OCI-LY1 (cell line): Measurements from ENCODE around the gene TOR4A.

Source experiments
- EZH2 ChIP-seq: fragments of 200-600 bp; sonication (generic), shearing (Covaris generic); IDR thresholded peaks from 2 replicates; pipeline ENCODE4 v1.8.0; 2017; ENCODE audit warnings: borderline replicate concordance, mixed run types, mild to moderate bottlenecking, antibody characterized with exemption, low read length, moderate library complexity, mixed read lengths
- TF ChIP-seq, protein P1 (sequence below): fragments of 200-600 bp; sonication (generic), shearing (Covaris generic); IDR thresholded peaks from 2 replicates; pipeline ENCODE4 v1.5.1; 2017; ENCODE audit warnings: mild to moderate bottlenecking, antibody characterized with exemption, low read length, moderate library complexity, mixed read lengths

DNA sequence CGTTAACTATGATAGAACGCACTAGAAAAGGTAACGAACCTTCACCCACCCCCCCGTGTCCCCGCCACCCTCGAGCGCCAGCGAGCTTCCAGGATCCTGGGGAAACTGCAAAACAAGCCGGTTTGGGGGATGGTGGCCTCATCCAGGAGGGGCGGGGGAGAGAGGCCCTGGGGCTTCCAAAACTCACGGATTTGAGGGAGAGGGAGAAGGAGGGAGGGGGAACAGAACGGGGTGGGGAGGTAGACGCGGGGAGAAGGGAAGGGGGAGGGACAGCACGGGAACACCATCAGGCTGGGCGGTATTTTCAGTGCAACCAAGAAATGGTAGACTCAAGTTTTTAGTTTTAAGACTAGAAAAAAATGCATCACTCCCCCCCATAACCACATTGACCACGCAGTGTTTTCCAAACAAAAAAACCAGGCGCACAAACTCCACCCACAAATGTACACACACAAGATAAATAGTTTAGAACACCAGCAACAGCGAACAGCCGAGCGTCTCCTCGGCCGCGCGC lies 23.1 kb downstream of the TOR4A start:
- TF ChIP-seq, protein P1, sequence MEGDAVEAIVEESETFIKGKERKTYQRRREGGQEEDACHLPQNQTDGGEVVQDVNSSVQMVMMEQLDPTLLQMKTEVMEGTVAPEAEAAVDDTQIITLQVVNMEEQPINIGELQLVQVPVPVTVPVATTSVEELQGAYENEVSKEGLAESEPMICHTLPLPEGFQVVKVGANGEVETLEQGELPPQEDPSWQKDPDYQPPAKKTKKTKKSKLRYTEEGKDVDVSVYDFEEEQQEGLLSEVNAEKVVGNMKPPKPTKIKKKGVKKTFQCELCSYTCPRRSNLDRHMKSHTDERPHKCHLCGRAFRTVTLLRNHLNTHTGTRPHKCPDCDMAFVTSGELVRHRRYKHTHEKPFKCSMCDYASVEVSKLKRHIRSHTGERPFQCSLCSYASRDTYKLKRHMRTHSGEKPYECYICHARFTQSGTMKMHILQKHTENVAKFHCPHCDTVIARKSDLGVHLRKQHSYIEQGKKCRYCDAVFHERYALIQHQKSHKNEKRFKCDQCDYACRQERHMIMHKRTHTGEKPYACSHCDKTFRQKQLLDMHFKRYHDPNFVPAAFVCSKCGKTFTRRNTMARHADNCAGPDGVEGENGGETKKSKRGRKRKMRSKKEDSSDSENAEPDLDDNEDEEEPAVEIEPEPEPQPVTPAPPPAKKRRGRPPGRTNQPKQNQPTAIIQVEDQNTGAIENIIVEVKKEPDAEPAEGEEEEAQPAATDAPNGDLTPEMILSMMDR = no peak
- no peak for TF ChIP-seq EZH2
